ENCODE data around the gene CBX6.

DNA sequence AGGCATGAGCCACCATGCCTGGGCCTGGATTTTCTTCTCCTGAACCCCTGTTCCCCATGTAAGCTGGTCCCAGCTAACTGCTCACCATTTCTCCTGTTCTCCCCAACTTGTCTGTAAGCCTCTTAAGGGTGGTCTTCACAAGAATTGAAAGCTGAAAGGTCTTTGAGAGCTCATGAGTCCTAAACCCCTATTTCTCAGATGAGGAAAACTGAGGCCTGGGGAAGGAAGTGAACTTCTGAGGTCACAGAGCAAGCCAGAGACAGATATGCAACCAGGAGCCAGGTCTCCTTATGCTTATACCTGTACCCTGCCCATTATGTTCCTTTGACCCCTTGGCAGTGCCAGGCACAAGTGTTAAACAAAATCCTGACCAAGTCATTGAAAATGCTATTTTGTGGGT is 44.5 kb downstream of the CBX6 start:
- TF ChIP-seq ZFX (IDR thresholded peaks at IDR 0.05) (no peak), YY1 (IDR thresholded peaks at IDR 0.05; ENCODE audit: extremely low read depth, insufficient replicate concordance, low read depth, low read length) (no peak), TCF7L2 (IDR thresholded peaks at IDR 0.05; ENCODE audit: borderline replicate concordance, extremely low read depth, insufficient read depth, insufficient read length) (no peak), POLR2A (IDR thresholded peaks at IDR 0.05; ENCODE audit: borderline replicate concordance, extremely low read depth, insufficient read depth, insufficient read length) (no peak), EZH2 (IDR thresholded peaks at IDR 0.05) (no peak), ZNF274 (IDR thresholded peaks at IDR 0.05; ENCODE audit: low read depth, low read length) (no peak), ATF3 (IDR thresholded peaks at IDR 0.05) (no peak), SP1 (IDR thresholded peaks at IDR 0.05; ENCODE audit: low read depth) (no peak), SIN3A (IDR thresholded peaks at IDR 0.05; ENCODE audit: low read depth) (no peak), JUND (IDR thresholded peaks at IDR 0.05) (no peak), ELF1 (IDR thresholded peaks at IDR 0.05; ENCODE audit: borderline replicate concordance, low read depth) (no peak), RAD21 (IDR thresholded peaks at IDR 0.05; ENCODE audit: low read depth) (no peak)
- TF ChIP-seq, protein P1, sequence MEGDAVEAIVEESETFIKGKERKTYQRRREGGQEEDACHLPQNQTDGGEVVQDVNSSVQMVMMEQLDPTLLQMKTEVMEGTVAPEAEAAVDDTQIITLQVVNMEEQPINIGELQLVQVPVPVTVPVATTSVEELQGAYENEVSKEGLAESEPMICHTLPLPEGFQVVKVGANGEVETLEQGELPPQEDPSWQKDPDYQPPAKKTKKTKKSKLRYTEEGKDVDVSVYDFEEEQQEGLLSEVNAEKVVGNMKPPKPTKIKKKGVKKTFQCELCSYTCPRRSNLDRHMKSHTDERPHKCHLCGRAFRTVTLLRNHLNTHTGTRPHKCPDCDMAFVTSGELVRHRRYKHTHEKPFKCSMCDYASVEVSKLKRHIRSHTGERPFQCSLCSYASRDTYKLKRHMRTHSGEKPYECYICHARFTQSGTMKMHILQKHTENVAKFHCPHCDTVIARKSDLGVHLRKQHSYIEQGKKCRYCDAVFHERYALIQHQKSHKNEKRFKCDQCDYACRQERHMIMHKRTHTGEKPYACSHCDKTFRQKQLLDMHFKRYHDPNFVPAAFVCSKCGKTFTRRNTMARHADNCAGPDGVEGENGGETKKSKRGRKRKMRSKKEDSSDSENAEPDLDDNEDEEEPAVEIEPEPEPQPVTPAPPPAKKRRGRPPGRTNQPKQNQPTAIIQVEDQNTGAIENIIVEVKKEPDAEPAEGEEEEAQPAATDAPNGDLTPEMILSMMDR (IDR thresholded peaks at IDR 0.05 in 2 of 3, conservative IDR thresholded peaks at IDR 0.05 in 1 of 3; ENCODE audit: borderline replicate concordance in 1 of 3, insufficient read depth in 1 of 3, low read depth in 2 of 3, low read length in 2 of 3), result no peak
- TF ChIP-seq, protein P2, sequence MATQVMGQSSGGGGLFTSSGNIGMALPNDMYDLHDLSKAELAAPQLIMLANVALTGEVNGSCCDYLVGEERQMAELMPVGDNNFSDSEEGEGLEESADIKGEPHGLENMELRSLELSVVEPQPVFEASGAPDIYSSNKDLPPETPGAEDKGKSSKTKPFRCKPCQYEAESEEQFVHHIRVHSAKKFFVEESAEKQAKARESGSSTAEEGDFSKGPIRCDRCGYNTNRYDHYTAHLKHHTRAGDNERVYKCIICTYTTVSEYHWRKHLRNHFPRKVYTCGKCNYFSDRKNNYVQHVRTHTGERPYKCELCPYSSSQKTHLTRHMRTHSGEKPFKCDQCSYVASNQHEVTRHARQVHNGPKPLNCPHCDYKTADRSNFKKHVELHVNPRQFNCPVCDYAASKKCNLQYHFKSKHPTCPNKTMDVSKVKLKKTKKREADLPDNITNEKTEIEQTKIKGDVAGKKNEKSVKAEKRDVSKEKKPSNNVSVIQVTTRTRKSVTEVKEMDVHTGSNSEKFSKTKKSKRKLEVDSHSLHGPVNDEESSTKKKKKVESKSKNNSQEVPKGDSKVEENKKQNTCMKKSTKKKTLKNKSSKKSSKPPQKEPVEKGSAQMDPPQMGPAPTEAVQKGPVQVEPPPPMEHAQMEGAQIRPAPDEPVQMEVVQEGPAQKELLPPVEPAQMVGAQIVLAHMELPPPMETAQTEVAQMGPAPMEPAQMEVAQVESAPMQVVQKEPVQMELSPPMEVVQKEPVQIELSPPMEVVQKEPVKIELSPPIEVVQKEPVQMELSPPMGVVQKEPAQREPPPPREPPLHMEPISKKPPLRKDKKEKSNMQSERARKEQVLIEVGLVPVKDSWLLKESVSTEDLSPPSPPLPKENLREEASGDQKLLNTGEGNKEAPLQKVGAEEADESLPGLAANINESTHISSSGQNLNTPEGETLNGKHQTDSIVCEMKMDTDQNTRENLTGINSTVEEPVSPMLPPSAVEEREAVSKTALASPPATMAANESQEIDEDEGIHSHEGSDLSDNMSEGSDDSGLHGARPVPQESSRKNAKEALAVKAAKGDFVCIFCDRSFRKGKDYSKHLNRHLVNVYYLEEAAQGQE (IDR thresholded peaks at IDR 0.05; ENCODE audit: low read depth), result no peak

Data from HCT116 (cell line).